WTC11 (cell line): Measurements from ENCODE around the gene WDR36. TPM values are rescaled to one million over a fixed set of nuclear protein-coding genes. Genes with fewer than 3 reads are reported as not detected.

Source experiments
- ATAC-seq: fragments of 200-7000 bp; cut with Tn5 transposase; 2 replicates; pipeline ENCODE4 v1.10.0; 2021; ENCODE audit warnings: mild to moderate bottlenecking, moderate library complexity
- CTCF ChIA-PET: fragments of 300-600 bp; sonication (Branson Sonifier 250); formaldehyde crosslinking; loops from one replicate; lab custom pipeline; 2021; ENCODE audit warnings: antibody characterized with exemption; lab: Charles Lee
- POLR2A ChIA-PET: fragments of 350-600 bp; sonication (Branson Sonifier 250); formaldehyde crosslinking; loops from one replicate; lab custom pipeline; 2021; ENCODE audit warnings: antibody characterized with exemption; lab: Charles Lee
- DNase-seq: peaks from one replicate; pipeline ENCODE4 v3.0.0; 2021; ENCODE audit warnings: low spot score
- H3K27ac Mint-ChIP-seq: 2 replicates; pipeline ENCODE4 v1.8.0; 2021; ENCODE audit warnings: mixed read lengths
- H3K27me3 Mint-ChIP-seq: 2 replicates; pipeline ENCODE4 v1.8.0; 2021; ENCODE audit warnings: low read depth, mild to moderate bottlenecking, moderate library complexity, mixed read lengths
- H3K36me3 Mint-ChIP-seq: 2 replicates; pipeline ENCODE4 v1.8.0; 2021; ENCODE audit warnings: mixed read lengths
- H3K4me1 Mint-ChIP-seq: 2 replicates; pipeline ENCODE4 v1.8.0; 2022; ENCODE audit warnings: mixed read lengths
- H3K4me3 Mint-ChIP-seq: 2 replicates; pipeline ENCODE4 v1.8.0; 2021; ENCODE audit warnings: mild to moderate bottlenecking, moderate library complexity, mixed read lengths
- H3K9me3 Mint-ChIP-seq: 2 replicates; pipeline ENCODE4 v1.8.0; 2021; ENCODE audit warnings: mixed read lengths
- CREB1 ChIP-seq: sonication (generic); formaldehyde crosslinking; IDR thresholded peaks from 2 replicates; pipeline ENCODE4 v1.8.0; 2023; ENCODE audit warnings: mild to moderate bottlenecking, missing genetic modification reagents
- GRHL2 ChIP-seq: fragments of 250-450 bp; sonication (Bioruptor Pico); IDR thresholded peaks from 2 replicates; pipeline ENCODE4 v1.8.0; 2022; ENCODE audit warnings: mild to moderate bottlenecking, moderate library complexity; ENCODE audit not compliant: insufficient replicate concordance, severe bottlenecking
- JUN ChIP-seq: sonication (generic); formaldehyde crosslinking; IDR thresholded peaks from 2 replicates; pipeline ENCODE4 v1.8.0; 2023; ENCODE audit warnings: mild to moderate bottlenecking, missing genetic modification reagents
- ZNF121 ChIP-seq: sonication (generic); formaldehyde crosslinking; IDR thresholded peaks from 2 replicates; pipeline ENCODE4 v1.8.0; 2023; ENCODE audit warnings: missing genetic modification reagents
- ZNF219 ChIP-seq: sonication (generic); formaldehyde crosslinking; IDR thresholded peaks from 2 replicates; pipeline ENCODE4 v1.8.0; 2023; ENCODE audit warnings: missing genetic modification reagents, mild to moderate bottlenecking, borderline replicate concordance
- ZNF423 ChIP-seq: fragments of 250-450 bp; sonication (Bioruptor Pico); IDR thresholded peaks from 2 replicates; pipeline ENCODE4 v2.1.2; 2022; ENCODE audit warnings: mild to moderate bottlenecking, moderate library complexity
- ZNF512 ChIP-seq: sonication (generic); formaldehyde crosslinking; IDR thresholded peaks from 2 replicates; pipeline ENCODE4 v1.8.1; 2022; ENCODE audit warnings: missing genetic modification reagents, borderline replicate concordance
- total RNA-seq: library from RNA; stranded (reverse); gene quantifications from 3 replicates; pipeline ENCODE4 v1.2.3, GENCODE V29; 2021
- TF ChIP-seq, protein P1 (sequence below): sonication (generic); formaldehyde crosslinking; IDR thresholded peaks from 2 replicates; pipeline ENCODE4 v1.8.0; 2022; ENCODE audit warnings: mild to moderate bottlenecking, missing genetic modification reagents
- TF ChIP-seq, protein P2 (sequence below): sonication (generic); formaldehyde crosslinking; IDR thresholded peaks from 2 replicates; pipeline ENCODE4 v1.8.1; 2022; ENCODE audit warnings: mild to moderate bottlenecking, moderate library complexity, missing genetic modification reagents
- TF ChIP-seq, protein P3 (sequence below): fragments of 250-450 bp; sonication (Bioruptor Pico); IDR thresholded peaks from 2 replicates; pipeline ENCODE4 v1.9.0; 2021; ENCODE audit warnings: mild to moderate bottlenecking
- TF ChIP-seq, protein P4 (sequence below): sonication (generic); formaldehyde crosslinking; IDR thresholded peaks from 2 replicates; pipeline ENCODE4 v1.8.0; 2023; ENCODE audit warnings: missing genetic modification reagents, mild to moderate bottlenecking, borderline replicate concordance
- TF ChIP-seq, protein P5 (sequence below): sonication (generic); formaldehyde crosslinking; IDR thresholded peaks from 2 replicates; pipeline ENCODE4 v1.8.0; 2023; ENCODE audit warnings: mild to moderate bottlenecking, missing genetic modification reagents
- TF ChIP-seq, protein P6 (sequence below): sonication (generic); formaldehyde crosslinking; IDR thresholded peaks from 2 replicates; pipeline ENCODE4 v1.8.0; 2022; ENCODE audit warnings: mild to moderate bottlenecking, missing genetic modification reagents
- TF ChIP-seq, protein P7 (sequence below): fragments of 200-600 bp; IDR thresholded peaks from 2 replicates; pipeline ENCODE4 v1.8.0; 2022; ENCODE audit warnings: antibody characterized with exemption

WDR36 gene
- total RNA-seq, 1 experiment from 2014 or later, result 34.1 TPM

DNA sequence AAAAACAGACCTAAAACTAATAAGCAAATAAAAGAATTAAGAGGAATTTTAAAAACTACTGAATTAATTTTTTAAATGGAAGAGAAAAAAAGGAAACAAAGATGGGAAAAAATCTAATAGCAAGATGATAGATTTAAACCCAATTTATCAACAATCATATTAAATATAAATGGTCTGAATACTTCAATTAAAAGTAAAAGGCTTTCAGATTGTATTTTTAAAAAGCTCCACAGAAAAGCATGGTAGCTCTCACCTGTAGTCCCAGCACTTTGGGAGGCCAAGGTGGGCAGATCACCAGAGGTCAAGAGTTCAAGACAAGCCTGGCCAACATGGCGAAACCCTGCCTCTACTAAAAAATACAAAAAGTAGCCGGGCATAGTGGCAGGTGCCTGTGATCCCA lies 32.0 kb upstream of the WDR36 start:
- Mint-ChIP-seq H3K36me3 (no peaks in the 10 kb centered on the region), H3K4me1 (no peaks in the 10 kb centered on the region), H3K9me3 (no peaks in the 10 kb centered on the region), H3K27me3 (peaks cover 4% of the 10 kb centered on the region), H3K27ac (no peak overlapping the region), H3K4me3 (no peak overlapping the region)
- POLR2A ChIA-PET, result no interaction called here
- ATAC-seq (no peak), DNase-seq (no peak)
- TF ChIP-seq, protein P1, sequence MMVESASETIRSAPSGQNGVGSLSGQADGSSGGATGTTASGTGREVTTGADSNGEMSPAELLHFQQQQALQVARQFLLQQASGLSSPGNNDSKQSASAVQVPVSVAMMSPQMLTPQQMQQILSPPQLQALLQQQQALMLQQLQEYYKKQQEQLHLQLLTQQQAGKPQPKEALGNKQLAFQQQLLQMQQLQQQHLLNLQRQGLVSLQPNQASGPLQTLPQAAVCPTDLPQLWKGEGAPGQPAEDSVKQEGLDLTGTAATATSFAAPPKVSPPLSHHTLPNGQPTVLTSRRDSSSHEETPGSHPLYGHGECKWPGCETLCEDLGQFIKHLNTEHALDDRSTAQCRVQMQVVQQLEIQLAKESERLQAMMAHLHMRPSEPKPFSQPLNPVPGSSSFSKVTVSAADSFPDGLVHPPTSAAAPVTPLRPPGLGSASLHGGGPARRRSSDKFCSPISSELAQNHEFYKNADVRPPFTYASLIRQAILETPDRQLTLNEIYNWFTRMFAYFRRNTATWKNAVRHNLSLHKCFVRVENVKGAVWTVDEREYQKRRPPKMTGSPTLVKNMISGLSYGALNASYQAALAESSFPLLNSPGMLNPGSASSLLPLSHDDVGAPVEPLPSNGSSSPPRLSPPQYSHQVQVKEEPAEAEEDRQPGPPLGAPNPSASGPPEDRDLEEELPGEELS (CRISPR knock-in tag), result no peak
- TF ChIP-seq, protein P2, sequence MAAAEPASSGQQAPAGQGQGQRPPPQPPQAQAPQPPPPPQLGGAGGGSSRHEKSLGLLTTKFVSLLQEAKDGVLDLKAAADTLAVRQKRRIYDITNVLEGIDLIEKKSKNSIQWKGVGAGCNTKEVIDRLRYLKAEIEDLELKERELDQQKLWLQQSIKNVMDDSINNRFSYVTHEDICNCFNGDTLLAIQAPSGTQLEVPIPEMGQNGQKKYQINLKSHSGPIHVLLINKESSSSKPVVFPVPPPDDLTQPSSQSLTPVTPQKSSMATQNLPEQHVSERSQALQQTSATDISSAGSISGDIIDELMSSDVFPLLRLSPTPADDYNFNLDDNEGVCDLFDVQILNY, result no peak
- TF ChIP-seq, protein P3, sequence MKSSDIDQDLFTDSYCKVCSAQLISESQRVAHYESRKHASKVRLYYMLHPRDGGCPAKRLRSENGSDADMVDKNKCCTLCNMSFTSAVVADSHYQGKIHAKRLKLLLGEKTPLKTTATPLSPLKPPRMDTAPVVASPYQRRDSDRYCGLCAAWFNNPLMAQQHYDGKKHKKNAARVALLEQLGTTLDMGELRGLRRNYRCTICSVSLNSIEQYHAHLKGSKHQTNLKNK, result no peak
- TF ChIP-seq ZNF121 (no peak), ZNF423 (CRISPR knock-in tag) (no peak), GRHL2 (CRISPR knock-in tag) (no peak), JUN (CRISPR knock-in tag) (no peak), CREB1 (CRISPR knock-in tag) (no peak), ZNF219 (CRISPR knock-in tag) (no peak), ZNF512 (CRISPR knock-in tag) (no peak)
- TF ChIP-seq, protein P4, sequence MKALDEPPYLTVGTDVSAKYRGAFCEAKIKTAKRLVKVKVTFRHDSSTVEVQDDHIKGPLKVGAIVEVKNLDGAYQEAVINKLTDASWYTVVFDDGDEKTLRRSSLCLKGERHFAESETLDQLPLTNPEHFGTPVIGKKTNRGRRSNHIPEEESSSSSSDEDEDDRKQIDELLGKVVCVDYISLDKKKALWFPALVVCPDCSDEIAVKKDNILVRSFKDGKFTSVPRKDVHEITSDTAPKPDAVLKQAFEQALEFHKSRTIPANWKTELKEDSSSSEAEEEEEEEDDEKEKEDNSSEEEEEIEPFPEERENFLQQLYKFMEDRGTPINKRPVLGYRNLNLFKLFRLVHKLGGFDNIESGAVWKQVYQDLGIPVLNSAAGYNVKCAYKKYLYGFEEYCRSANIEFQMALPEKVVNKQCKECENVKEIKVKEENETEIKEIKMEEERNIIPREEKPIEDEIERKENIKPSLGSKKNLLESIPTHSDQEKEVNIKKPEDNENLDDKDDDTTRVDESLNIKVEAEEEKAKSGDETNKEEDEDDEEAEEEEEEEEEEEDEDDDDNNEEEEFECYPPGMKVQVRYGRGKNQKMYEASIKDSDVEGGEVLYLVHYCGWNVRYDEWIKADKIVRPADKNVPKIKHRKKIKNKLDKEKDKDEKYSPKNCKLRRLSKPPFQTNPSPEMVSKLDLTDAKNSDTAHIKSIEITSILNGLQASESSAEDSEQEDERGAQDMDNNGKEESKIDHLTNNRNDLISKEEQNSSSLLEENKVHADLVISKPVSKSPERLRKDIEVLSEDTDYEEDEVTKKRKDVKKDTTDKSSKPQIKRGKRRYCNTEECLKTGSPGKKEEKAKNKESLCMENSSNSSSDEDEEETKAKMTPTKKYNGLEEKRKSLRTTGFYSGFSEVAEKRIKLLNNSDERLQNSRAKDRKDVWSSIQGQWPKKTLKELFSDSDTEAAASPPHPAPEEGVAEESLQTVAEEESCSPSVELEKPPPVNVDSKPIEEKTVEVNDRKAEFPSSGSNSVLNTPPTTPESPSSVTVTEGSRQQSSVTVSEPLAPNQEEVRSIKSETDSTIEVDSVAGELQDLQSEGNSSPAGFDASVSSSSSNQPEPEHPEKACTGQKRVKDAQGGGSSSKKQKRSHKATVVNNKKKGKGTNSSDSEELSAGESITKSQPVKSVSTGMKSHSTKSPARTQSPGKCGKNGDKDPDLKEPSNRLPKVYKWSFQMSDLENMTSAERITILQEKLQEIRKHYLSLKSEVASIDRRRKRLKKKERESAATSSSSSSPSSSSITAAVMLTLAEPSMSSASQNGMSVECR (CRISPR knock-in tag), result no peak
- TF ChIP-seq, protein P5, sequence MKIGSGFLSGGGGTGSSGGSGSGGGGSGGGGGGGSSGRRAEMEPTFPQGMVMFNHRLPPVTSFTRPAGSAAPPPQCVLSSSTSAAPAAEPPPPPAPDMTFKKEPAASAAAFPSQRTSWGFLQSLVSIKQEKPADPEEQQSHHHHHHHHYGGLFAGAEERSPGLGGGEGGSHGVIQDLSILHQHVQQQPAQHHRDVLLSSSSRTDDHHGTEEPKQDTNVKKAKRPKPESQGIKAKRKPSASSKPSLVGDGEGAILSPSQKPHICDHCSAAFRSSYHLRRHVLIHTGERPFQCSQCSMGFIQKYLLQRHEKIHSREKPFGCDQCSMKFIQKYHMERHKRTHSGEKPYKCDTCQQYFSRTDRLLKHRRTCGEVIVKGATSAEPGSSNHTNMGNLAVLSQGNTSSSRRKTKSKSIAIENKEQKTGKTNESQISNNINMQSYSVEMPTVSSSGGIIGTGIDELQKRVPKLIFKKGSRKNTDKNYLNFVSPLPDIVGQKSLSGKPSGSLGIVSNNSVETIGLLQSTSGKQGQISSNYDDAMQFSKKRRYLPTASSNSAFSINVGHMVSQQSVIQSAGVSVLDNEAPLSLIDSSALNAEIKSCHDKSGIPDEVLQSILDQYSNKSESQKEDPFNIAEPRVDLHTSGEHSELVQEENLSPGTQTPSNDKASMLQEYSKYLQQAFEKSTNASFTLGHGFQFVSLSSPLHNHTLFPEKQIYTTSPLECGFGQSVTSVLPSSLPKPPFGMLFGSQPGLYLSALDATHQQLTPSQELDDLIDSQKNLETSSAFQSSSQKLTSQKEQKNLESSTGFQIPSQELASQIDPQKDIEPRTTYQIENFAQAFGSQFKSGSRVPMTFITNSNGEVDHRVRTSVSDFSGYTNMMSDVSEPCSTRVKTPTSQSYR (CRISPR knock-in tag), result no peak
- TF ChIP-seq, protein P6, sequence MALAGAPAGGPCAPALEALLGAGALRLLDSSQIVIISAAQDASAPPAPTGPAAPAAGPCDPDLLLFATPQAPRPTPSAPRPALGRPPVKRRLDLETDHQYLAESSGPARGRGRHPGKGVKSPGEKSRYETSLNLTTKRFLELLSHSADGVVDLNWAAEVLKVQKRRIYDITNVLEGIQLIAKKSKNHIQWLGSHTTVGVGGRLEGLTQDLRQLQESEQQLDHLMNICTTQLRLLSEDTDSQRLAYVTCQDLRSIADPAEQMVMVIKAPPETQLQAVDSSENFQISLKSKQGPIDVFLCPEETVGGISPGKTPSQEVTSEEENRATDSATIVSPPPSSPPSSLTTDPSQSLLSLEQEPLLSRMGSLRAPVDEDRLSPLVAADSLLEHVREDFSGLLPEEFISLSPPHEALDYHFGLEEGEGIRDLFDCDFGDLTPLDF, result no peak
- TF ChIP-seq, protein P7, sequence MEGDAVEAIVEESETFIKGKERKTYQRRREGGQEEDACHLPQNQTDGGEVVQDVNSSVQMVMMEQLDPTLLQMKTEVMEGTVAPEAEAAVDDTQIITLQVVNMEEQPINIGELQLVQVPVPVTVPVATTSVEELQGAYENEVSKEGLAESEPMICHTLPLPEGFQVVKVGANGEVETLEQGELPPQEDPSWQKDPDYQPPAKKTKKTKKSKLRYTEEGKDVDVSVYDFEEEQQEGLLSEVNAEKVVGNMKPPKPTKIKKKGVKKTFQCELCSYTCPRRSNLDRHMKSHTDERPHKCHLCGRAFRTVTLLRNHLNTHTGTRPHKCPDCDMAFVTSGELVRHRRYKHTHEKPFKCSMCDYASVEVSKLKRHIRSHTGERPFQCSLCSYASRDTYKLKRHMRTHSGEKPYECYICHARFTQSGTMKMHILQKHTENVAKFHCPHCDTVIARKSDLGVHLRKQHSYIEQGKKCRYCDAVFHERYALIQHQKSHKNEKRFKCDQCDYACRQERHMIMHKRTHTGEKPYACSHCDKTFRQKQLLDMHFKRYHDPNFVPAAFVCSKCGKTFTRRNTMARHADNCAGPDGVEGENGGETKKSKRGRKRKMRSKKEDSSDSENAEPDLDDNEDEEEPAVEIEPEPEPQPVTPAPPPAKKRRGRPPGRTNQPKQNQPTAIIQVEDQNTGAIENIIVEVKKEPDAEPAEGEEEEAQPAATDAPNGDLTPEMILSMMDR, result no peak
- CTCF ChIA-PET, result no interaction called here
